HepG2 (cell line): ENCODE data around the gene KRT24. TPM values are rescaled to one million over a fixed set of nuclear protein-coding genes. Genes with fewer than 3 reads are reported as not detected.

ENCODE experiments used
- JUNB ChIP-seq: sonication (generic); formaldehyde crosslinking; IDR thresholded peaks from 2 replicates; pipeline ENCODE4 v1.8.0; 2022; ENCODE audit warnings: missing genetic modification reagents, mild to moderate bottlenecking, borderline replicate concordance
- NR2F2 ChIP-seq: IDR thresholded peaks from 2 replicates; pipeline ENCODE4 v1.6.1; 2012; ENCODE audit warnings: low read depth, inconsistent platforms, borderline replicate concordance
- ZMYM4 ChIP-seq: sonication (generic); formaldehyde crosslinking; IDR thresholded peaks from 2 replicates; pipeline ENCODE4 v1.8.1; 2023; ENCODE audit warnings: mild to moderate bottlenecking, missing genetic modification reagents
- ZNF720 ChIP-seq: sonication (generic); formaldehyde crosslinking; IDR thresholded peaks from 2 replicates; pipeline ENCODE4 v1.4.0; 2020; ENCODE audit warnings: missing genetic modification reagents
- ZNF746 ChIP-seq: sonication (generic); formaldehyde crosslinking; IDR thresholded peaks from 2 replicates; pipeline ENCODE4 v1.8.0; 2022; ENCODE audit warnings: mild to moderate bottlenecking, missing genetic modification reagents
- ZNF749 ChIP-seq: sonication (generic); formaldehyde crosslinking; IDR thresholded peaks from 2 replicates; pipeline ENCODE4 v1.8.0; 2022; ENCODE audit warnings: mild to moderate bottlenecking, missing genetic modification reagents, moderate library complexity, borderline replicate concordance
- polyA plus RNA-seq, 8 experiments: library from polyadenylated mRNA; depleted of rRNA in 3 of 8; stranded (reverse) in 7 of 8; unstranded in 1 of 8; fragments of >200 nt; fragmentation: Illumina TruSeq in 4 of 8; extraction: Trizol in 4 of 8; gene quantifications; 2 replicates each; pipeline versions ENCODE4 v1.2.1 to v1.2.3, GENCODE V29; 2011 to 2016; ENCODE audit warnings: low read depth in 4 of 8, missing spikeins in 1 of 8, mixed read lengths in 1 of 8; ENCODE audit not compliant: insufficient read depth in 1 of 8
- total RNA-seq, 5 experiments: library from RNA; depleted of rRNA; stranded (reverse); fragments of >200 nt; fragmentation: Illumina TruSeq; extraction: Trizol; gene quantifications; 2 replicates each; pipeline ENCODE4 v1.2.3, GENCODE V29; 2016; ENCODE audit warnings: low read depth in 1 of 5
- TF ChIP-seq, protein P1 (sequence below): sonication (generic); formaldehyde crosslinking; conservative IDR thresholded peaks from 2 replicates; pipeline ENCODE4 v1.8.0; 2022; ENCODE audit warnings: missing genetic modification reagents
- TF ChIP-seq, protein P2 (sequence below): sonication (generic); formaldehyde crosslinking; IDR thresholded peaks from 2 replicates; pipeline ENCODE4 v1.5.1; 2020; ENCODE audit warnings: mild to moderate bottlenecking, missing genetic modification reagents, moderate library complexity
- TF ChIP-seq, protein P3 (sequence below): sonication (generic); formaldehyde crosslinking; IDR thresholded peaks from 2 replicates; pipeline ENCODE4 v1.4.0; 2020; ENCODE audit warnings: missing genetic modification reagents, mild to moderate bottlenecking, borderline replicate concordance

KRT24 gene
- total and polyA plus RNA-seq, 2 of the 13 experiments (the other 11 are each of a cell fraction or from before 2014, with no cell fraction given) = not detected

DNA sequence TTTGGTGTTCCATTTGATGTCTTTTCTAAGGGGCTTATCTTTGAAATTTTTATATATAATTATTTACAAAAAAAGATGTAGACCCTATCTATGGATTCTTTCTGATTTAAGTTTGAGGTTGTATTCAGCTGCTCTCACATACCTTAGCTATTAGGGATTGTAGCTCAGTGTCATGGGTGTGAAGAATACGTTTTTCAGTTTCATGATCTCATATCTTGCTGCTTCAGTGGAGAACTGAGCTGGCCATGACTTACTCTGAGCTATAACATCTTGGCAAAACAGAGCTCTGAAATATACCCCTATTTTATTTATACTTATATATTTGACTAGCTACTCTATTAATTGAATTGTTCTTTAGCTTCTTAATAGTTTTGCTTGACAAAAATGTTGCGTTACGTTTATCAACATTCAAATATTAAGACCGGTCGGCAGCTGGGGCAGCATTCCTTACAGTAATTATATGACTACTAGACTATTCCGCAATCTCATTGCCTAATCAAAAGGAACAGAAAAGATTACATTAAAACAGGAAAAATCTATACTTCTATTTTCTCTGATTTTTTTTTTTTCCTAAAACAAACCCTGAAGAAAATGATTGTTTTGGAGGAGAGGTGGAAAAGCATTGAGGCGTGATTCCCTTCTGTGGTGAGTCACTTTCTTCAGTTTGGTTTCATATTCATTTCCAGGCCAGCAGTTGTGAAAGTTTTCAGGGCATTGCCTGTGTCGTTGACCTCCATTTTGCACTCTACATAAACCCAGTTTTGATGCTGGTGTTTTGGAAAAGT, 24.1 kb upstream of the KRT24 start (continued):
- TF ChIP-seq, protein P1, sequence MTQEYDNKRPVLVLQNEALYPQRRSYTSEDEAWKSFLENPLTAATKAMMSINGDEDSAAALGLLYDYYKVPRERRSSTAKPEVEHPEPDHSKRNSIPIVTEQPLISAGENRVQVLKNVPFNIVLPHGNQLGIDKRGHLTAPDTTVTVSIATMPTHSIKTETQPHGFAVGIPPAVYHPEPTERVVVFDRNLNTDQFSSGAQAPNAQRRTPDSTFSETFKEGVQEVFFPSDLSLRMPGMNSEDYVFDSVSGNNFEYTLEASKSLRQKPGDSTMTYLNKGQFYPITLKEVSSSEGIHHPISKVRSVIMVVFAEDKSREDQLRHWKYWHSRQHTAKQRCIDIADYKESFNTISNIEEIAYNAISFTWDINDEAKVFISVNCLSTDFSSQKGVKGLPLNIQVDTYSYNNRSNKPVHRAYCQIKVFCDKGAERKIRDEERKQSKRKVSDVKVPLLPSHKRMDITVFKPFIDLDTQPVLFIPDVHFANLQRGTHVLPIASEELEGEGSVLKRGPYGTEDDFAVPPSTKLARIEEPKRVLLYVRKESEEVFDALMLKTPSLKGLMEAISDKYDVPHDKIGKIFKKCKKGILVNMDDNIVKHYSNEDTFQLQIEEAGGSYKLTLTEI (CRISPR knock-in tag) = no peak
- no peak for TF ChIP-seq JUNB (CRISPR knock-in tag)
- TF ChIP-seq ZMYM4 (CRISPR knock-in tag) = no peak
- TF ChIP-seq NR2F2 = no peak
- TF ChIP-seq, protein P2, sequence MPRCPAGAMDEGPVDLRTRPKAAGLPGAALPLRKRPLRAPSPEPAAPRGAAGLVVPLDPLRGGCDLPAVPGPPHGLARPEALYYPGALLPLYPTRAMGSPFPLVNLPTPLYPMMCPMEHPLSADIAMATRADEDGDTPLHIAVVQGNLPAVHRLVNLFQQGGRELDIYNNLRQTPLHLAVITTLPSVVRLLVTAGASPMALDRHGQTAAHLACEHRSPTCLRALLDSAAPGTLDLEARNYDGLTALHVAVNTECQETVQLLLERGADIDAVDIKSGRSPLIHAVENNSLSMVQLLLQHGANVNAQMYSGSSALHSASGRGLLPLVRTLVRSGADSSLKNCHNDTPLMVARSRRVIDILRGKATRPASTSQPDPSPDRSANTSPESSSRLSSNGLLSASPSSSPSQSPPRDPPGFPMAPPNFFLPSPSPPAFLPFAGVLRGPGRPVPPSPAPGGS = no peak
- no peak for TF ChIP-seq ZNF749 (CRISPR knock-in tag)
- no peak for TF ChIP-seq ZNF746 (CRISPR knock-in tag)
- TF ChIP-seq, protein P3, sequence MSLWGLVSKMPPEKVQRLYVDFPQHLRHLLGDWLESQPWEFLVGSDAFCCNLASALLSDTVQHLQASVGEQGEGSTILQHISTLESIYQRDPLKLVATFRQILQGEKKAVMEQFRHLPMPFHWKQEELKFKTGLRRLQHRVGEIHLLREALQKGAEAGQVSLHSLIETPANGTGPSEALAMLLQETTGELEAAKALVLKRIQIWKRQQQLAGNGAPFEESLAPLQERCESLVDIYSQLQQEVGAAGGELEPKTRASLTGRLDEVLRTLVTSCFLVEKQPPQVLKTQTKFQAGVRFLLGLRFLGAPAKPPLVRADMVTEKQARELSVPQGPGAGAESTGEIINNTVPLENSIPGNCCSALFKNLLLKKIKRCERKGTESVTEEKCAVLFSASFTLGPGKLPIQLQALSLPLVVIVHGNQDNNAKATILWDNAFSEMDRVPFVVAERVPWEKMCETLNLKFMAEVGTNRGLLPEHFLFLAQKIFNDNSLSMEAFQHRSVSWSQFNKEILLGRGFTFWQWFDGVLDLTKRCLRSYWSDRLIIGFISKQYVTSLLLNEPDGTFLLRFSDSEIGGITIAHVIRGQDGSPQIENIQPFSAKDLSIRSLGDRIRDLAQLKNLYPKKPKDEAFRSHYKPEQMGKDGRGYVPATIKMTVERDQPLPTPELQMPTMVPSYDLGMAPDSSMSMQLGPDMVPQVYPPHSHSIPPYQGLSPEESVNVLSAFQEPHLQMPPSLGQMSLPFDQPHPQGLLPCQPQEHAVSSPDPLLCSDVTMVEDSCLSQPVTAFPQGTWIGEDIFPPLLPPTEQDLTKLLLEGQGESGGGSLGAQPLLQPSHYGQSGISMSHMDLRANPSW (CRISPR knock-in tag) = no peak
- no peak for TF ChIP-seq ZNF720 (CRISPR knock-in tag)
